HCT116 (cell line): ENCODE measurements around the gene PTDSS2. TPM values are rescaled to one million over a fixed set of nuclear protein-coding genes. Genes with fewer than 3 reads are reported as not detected.

Experiments
- ATAC-seq: fragments of 200-7000 bp; cut with Tn5 transposase; 2 replicates; pipeline ENCODE4 v1.9.1; 2020; ENCODE audit warnings: mild to moderate bottlenecking, moderate library complexity
- BruUV-seq: library from RNA; stranded (reverse); fragments of 400-500 nt; replicated peaks from 2 replicates; lab custom pipeline; 2021; lab: Mats Ljungman, UMichigan
- CTCF ChIA-PET: fragments of 300-600 bp; sonication (Branson Sonifier 250); formaldehyde crosslinking; loops from one replicate; lab custom pipeline; 2021; ENCODE audit warnings: antibody characterized with exemption; lab: Charles Lee
- POLR2A ChIA-PET: fragments of 300-600, 350-600 bp; sonication (Branson Sonifier 250); formaldehyde crosslinking; loops from one replicate; lab custom pipeline; 2021; ENCODE audit warnings: antibody characterized with exemption; lab: Charles Lee
- RAD21 ChIA-PET, 2 experiments: fragments of 300-600 bp; sonication (Branson Sonifier 250); formaldehyde crosslinking; loops; one replicate each; lab custom pipeline; 2023; ENCODE audit warnings: low total read pairs in 2 of 2; ENCODE audit not compliant: uncharacterized antibody in 2 of 2, unreplicated experiment in 2 of 2, low non-redundant PET in 1 of 2; lab: Charles Lee
- DNase-seq: peaks from one replicate; pipeline ENCODE4 v3.0.0-alpha.2; 2010; ENCODE audit warnings: low read depth, low spot score
- H2AFZ ChIP-seq: fragments of 200-600 bp; shearing (Covaris generic), sonication (generic); 2 replicates; pipeline ENCODE4 v1.6.1; 2017; ENCODE audit warnings: low read depth, mixed run types, mixed read lengths, antibody characterized with exemption, low read length; ENCODE audit not compliant: poor library complexity, severe bottlenecking
- H3K27ac ChIP-seq: 2 replicates; pipeline ENCODE4 v1.5.1; 2012; ENCODE audit warnings: low read depth, low read length
- H3K27me3 ChIP-seq: fragments of 200-600 bp; sonication (generic); 2 replicates; pipeline ENCODE4 v1.6.1; 2016; ENCODE audit warnings: mixed run types, low read length, mixed read lengths; ENCODE audit not compliant: insufficient read depth
- H3K36me3 ChIP-seq, 2 experiments: fragments of 200-500 bp in 1 of 2; fragments of 200-600 bp in 1 of 2; sonication (Bioruptor generic) in 1 of 2; sonication (generic) in 1 of 2; 2 replicates each; pipeline versions ENCODE4 v1.5.1 to v1.6.1; 2014 to 2016; ENCODE audit warnings: low read length in 2 of 2, inconsistent platforms in 1 of 2, mixed read lengths in 1 of 2, mixed run types in 1 of 2; ENCODE audit not compliant: insufficient read depth in 2 of 2, control insufficient read depth in 1 of 2
- H3K4me1 ChIP-seq, 2 experiments: fragments of 200-600 bp in 1 of 2; sonication (generic) in 1 of 2; 2 replicates each; pipeline versions ENCODE4 v1.5.1 to v1.6.1; 2012 to 2017; ENCODE audit warnings: low read length in 2 of 2, inconsistent platforms in 1 of 2, mild to moderate bottlenecking in 1 of 2, mixed read lengths in 1 of 2, mixed run types in 1 of 2, moderate library complexity in 1 of 2; ENCODE audit not compliant: insufficient read depth in 2 of 2, control insufficient read depth in 1 of 2
- H3K4me2 ChIP-seq: fragments of 200-600 bp; sonication (generic); 2 replicates; pipeline ENCODE4 v1.6.1; 2017; ENCODE audit warnings: mixed run types, low read length, mixed read lengths
- H3K4me3 ChIP-seq, 2 experiments: fragments of 200-600 bp in 1 of 2; sonication (generic) in 1 of 2; replicated peaks in 1 of 2; 2 replicates each; pipeline ENCODE4 v1.5.1; 2011 to 2016; ENCODE audit warnings: low read length in 2 of 2, control low read depth in 1 of 2, low read depth in 1 of 2, mild to moderate bottlenecking in 1 of 2, mixed read lengths in 1 of 2, mixed run types in 1 of 2
- H3K79me2 ChIP-seq: fragments of 200-600 bp; sonication (generic); 2 replicates; pipeline ENCODE4 v1.6.1; 2017; ENCODE audit warnings: mild to moderate bottlenecking, mixed run types, low read length, moderate library complexity, mixed read lengths; ENCODE audit not compliant: insufficient read depth
- H3K9ac ChIP-seq: fragments of 200-600 bp; sonication (generic); 2 replicates; pipeline ENCODE4 v1.6.1; 2016; ENCODE audit warnings: low read length, mixed read lengths
- H3K9me2 ChIP-seq: fragments of 200-600 bp; sonication (generic), shearing (Covaris generic); 2 replicates; pipeline ENCODE4 v1.6.1; 2017; ENCODE audit warnings: mixed run types, mild to moderate bottlenecking, moderate library complexity; ENCODE audit not compliant: insufficient read depth
- H3K9me3 ChIP-seq, 2 experiments: fragments of 200-500 bp in 1 of 2; fragments of 200-600 bp in 1 of 2; sonication (Bioruptor generic) in 1 of 2; sonication (generic) in 1 of 2; 2 replicates each; pipeline ENCODE4 v1.6.1; 2014 to 2017; ENCODE audit warnings: low read length in 2 of 2, mixed read lengths in 2 of 2, inconsistent platforms in 1 of 2, low read depth in 1 of 2, mild to moderate bottlenecking in 1 of 2, mixed run types in 1 of 2, moderate library complexity in 1 of 2; ENCODE audit not compliant: control insufficient read depth in 1 of 2, insufficient read depth in 1 of 2
- H4K20me1 ChIP-seq: fragments of 200-600 bp; sonication (generic), shearing (Covaris generic); 2 replicates; pipeline ENCODE4 v1.6.1; 2017; ENCODE audit warnings: mixed run types, mild to moderate bottlenecking, moderate library complexity; ENCODE audit not compliant: insufficient read depth
- CBX3 ChIP-seq: IDR thresholded peaks from 2 replicates; pipeline ENCODE4 v1.6.1; 2012; ENCODE audit warnings: low read depth
- CEBPB ChIP-seq: IDR thresholded peaks from 2 replicates; pipeline ENCODE4 v1.6.1; 2012; ENCODE audit warnings: low read depth
- EGR1 ChIP-seq: IDR thresholded peaks from 2 replicates; pipeline ENCODE4 v1.6.1; 2012; ENCODE audit warnings: low read depth
- ELF1 ChIP-seq: IDR thresholded peaks from 2 replicates; pipeline ENCODE4 v1.6.1; 2012; ENCODE audit warnings: low read depth, borderline replicate concordance
- EZH2 ChIP-seq: fragments of 200-600 bp; sonication (generic); IDR thresholded peaks from 2 replicates; pipeline ENCODE4 v1.6.1; 2017; ENCODE audit warnings: antibody characterized with exemption, mixed run types
- EZH2phosphoT487 ChIP-seq: fragments of 200-600 bp; IDR thresholded peaks from 2 replicates; pipeline ENCODE4 v1.6.1; 2018; ENCODE audit warnings: antibody characterized with exemption, borderline replicate concordance
- FOSL1 ChIP-seq: IDR thresholded peaks from 2 replicates; pipeline ENCODE4 v1.6.1; 2012; ENCODE audit warnings: low read depth
- JUND ChIP-seq: IDR thresholded peaks from 2 replicates; pipeline ENCODE4 v1.6.1; 2012
- POLR2A ChIP-seq: IDR thresholded peaks from 2 replicates; pipeline ENCODE4 v1.7.0; 2011; ENCODE audit warnings: borderline replicate concordance; ENCODE audit not compliant: insufficient read depth, insufficient read length; ENCODE audit errors: extremely low read depth
- RAD21 ChIP-seq: IDR thresholded peaks from 2 replicates; pipeline ENCODE4 v1.6.1; 2012; ENCODE audit warnings: low read depth, mild to moderate bottlenecking
- SIN3A ChIP-seq: IDR thresholded peaks from 2 replicates; pipeline ENCODE4 v1.6.1; 2012; ENCODE audit warnings: low read depth
- SP1 ChIP-seq: IDR thresholded peaks from 2 replicates; pipeline ENCODE4 v1.6.1; 2012; ENCODE audit warnings: low read depth
- SRF ChIP-seq: IDR thresholded peaks from 2 replicates; pipeline ENCODE4 v1.6.1; 2012; ENCODE audit warnings: low read depth
- YY1 ChIP-seq: IDR thresholded peaks from 2 replicates; pipeline ENCODE4 v1.6.1; 2011; ENCODE audit warnings: low read length, low read depth, moderate library complexity, mild to moderate bottlenecking; ENCODE audit not compliant: insufficient replicate concordance; ENCODE audit errors: extremely low read depth
- ZFX ChIP-seq: fragments of 450-650 bp; IDR thresholded peaks from 2 replicates; pipeline ENCODE4 v1.6.1; 2017
- intact Hi-C: fragments of 100-400 bp; cut with micrococcal nuclease; formaldehyde crosslinking; loops from 2 replicates; pipeline ENCODE4 v1.10.0; 2022
- total RNA-seq: library from RNA; stranded (reverse); gene quantifications from one replicate; pipeline ENCODE4 v1.2.1, GENCODE V29; 2021; ENCODE audit not compliant: unreplicated experiment
- TF ChIP-seq, protein P1 (sequence below): IDR thresholded peaks from 2 replicates; pipeline ENCODE4 v1.6.1; 2012
- TF ChIP-seq, protein P2 (sequence below): IDR thresholded peaks from 2 replicates; pipeline ENCODE4 v1.6.1; 2012; ENCODE audit warnings: low read depth
- TF ChIP-seq, protein P3 (sequence below): IDR thresholded peaks from 2 replicates; pipeline ENCODE4 v1.6.1; 2012
- TF ChIP-seq, protein P4 (sequence below), 3 experiments: fragments of 200-600 bp in 1 of 3; sonication (generic) in 1 of 3; IDR thresholded peaks in 2 of 3; conservative IDR thresholded peaks in 1 of 3; 2 replicates each; pipeline ENCODE4 v1.5.1; 2012 to 2017; ENCODE audit warnings: low read depth in 2 of 3, low read length in 2 of 3, antibody characterized with exemption in 1 of 3, borderline replicate concordance in 1 of 3, control low read depth in 1 of 3, mild to moderate bottlenecking in 1 of 3, mixed read lengths in 1 of 3, mixed run types in 1 of 3, moderate library complexity in 1 of 3; ENCODE audit not compliant: insufficient read depth in 1 of 3

The PTDSS2 gene
- total RNA-seq, 1 experiment from 2014 or later: 40.1 TPM

DNA sequence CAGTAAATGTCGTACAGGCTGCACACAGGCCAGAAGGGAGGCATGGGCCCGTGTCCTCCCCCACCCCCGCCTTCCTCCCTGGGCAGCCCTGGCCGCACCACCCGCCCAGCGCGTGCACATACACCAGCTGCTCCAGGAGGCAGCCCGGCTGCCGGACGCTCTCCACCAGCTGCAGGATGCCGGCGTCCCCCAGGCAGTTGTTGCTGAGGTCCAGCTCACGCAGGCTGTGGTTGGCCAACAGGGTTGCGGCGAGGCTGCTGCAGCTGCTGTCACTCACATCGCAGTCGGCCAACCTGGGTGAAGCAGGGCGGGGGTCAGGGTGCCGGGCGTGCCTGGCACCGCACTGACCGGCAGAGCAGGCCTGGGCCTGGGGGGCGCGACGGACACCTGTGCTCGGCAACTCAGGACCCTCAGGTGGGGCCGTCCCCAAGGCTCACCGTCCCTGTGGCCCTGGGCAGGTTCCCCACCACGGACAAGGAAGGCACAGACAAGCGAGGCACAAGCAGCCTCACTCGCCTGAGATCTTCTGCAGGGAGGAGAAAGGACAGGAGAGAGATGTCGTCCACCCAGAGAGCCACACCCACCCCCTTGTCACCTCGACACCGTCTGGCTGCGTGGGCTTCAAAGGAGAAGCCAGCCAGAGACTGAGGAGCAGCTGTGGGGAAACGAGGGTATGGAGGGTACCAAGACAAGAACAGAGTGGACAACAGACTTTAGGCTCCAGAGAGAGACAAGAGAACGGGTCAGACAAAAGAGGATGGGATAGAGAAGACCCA, 44.9 kb downstream of the PTDSS2 start:
- ATAC-seq (peak; percentile 21), DNase-seq (no peak)
- no peak overlapping the region for H3K4me2 ChIP-seq
- no peak overlapping the region; the same call in 1 of the 2 replicates for H3K27ac ChIP-seq
- no peaks in the 10 kb centered on the region for H4K20me1 ChIP-seq
- intact Hi-C loops: no loop called here
- no peaks in the 10 kb centered on the region for H3K9me2 ChIP-seq
- CTCF ChIA-PET: no interaction called here
- no peaks in the 10 kb centered on the region for H3K79me2 ChIP-seq
- POLR2A ChIA-PET: no interaction called here
- no peaks in the 10 kb centered on the region for H3K9me3 ChIP-seq
- H3K4me3 ChIP-seq: no peak overlapping the region
- TF ChIP-seq, protein P1, sequence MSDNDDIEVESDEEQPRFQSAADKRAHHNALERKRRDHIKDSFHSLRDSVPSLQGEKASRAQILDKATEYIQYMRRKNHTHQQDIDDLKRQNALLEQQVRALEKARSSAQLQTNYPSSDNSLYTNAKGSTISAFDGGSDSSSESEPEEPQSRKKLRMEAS: no peak
- TF ChIP-seq, protein P2, sequence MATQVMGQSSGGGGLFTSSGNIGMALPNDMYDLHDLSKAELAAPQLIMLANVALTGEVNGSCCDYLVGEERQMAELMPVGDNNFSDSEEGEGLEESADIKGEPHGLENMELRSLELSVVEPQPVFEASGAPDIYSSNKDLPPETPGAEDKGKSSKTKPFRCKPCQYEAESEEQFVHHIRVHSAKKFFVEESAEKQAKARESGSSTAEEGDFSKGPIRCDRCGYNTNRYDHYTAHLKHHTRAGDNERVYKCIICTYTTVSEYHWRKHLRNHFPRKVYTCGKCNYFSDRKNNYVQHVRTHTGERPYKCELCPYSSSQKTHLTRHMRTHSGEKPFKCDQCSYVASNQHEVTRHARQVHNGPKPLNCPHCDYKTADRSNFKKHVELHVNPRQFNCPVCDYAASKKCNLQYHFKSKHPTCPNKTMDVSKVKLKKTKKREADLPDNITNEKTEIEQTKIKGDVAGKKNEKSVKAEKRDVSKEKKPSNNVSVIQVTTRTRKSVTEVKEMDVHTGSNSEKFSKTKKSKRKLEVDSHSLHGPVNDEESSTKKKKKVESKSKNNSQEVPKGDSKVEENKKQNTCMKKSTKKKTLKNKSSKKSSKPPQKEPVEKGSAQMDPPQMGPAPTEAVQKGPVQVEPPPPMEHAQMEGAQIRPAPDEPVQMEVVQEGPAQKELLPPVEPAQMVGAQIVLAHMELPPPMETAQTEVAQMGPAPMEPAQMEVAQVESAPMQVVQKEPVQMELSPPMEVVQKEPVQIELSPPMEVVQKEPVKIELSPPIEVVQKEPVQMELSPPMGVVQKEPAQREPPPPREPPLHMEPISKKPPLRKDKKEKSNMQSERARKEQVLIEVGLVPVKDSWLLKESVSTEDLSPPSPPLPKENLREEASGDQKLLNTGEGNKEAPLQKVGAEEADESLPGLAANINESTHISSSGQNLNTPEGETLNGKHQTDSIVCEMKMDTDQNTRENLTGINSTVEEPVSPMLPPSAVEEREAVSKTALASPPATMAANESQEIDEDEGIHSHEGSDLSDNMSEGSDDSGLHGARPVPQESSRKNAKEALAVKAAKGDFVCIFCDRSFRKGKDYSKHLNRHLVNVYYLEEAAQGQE: no peak
- TF ChIP-seq CEBPB: no peak
- TF ChIP-seq SRF: no peak
- no peak for TF ChIP-seq ZFX
- no peak for TF ChIP-seq EZH2phosphoT487
- no peak for TF ChIP-seq EGR1
- TF ChIP-seq JUND: no peak
- TF ChIP-seq SP1: no peak
- no peak for TF ChIP-seq EZH2
- TF ChIP-seq, protein P3, sequence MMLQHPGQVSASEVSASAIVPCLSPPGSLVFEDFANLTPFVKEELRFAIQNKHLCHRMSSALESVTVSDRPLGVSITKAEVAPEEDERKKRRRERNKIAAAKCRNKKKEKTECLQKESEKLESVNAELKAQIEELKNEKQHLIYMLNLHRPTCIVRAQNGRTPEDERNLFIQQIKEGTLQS: no peak
- TF ChIP-seq, protein P4, sequence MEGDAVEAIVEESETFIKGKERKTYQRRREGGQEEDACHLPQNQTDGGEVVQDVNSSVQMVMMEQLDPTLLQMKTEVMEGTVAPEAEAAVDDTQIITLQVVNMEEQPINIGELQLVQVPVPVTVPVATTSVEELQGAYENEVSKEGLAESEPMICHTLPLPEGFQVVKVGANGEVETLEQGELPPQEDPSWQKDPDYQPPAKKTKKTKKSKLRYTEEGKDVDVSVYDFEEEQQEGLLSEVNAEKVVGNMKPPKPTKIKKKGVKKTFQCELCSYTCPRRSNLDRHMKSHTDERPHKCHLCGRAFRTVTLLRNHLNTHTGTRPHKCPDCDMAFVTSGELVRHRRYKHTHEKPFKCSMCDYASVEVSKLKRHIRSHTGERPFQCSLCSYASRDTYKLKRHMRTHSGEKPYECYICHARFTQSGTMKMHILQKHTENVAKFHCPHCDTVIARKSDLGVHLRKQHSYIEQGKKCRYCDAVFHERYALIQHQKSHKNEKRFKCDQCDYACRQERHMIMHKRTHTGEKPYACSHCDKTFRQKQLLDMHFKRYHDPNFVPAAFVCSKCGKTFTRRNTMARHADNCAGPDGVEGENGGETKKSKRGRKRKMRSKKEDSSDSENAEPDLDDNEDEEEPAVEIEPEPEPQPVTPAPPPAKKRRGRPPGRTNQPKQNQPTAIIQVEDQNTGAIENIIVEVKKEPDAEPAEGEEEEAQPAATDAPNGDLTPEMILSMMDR (IDR thresholded peaks at IDR 0.05 in 2 of 3, conservative IDR thresholded peaks at IDR 0.05 in 1 of 3; ENCODE audit: borderline replicate concordance in 1 of 3, insufficient read depth in 1 of 3, low read depth in 2 of 3, low read length in 2 of 3): no peak
- TF ChIP-seq ELF1: no peak
- no peak for TF ChIP-seq FOSL1
- no peak for TF ChIP-seq SIN3A
- no peak for TF ChIP-seq YY1
- no peak for TF ChIP-seq POLR2A
- no peak for TF ChIP-seq RAD21
- TF ChIP-seq CBX3: no peak
- RAD21 ChIA-PET: no interaction called here
- peaks cover 13 to 26% of the 10 kb centered on the region in 2 experiments for H3K36me3 ChIP-seq
- H3K4me1 ChIP-seq: no peaks in the 10 kb centered on the region
- no peak overlapping the region for H2AFZ ChIP-seq
- H3K9ac ChIP-seq: no peak overlapping the region
- no peaks in the 10 kb centered on the region for H3K27me3 ChIP-seq
- no TSS peak for BruUV-seq
